CD4-positive, CD25-positive, alpha-beta regulatory T cell (primary cell): ENCODE results near the gene MGRN1. TPM values are rescaled to one million over a fixed set of nuclear protein-coding genes. Genes with fewer than 3 reads are reported as not detected.
A peak's percentile ranks its signal among the peaks of the same experiment; 100 is the strongest.

Experiments
- ATAC-seq, 2 donors: fragments of 150-1000 bp; cut with Tn5 transposase; one replicate each; pipeline ENCODE4 v1.10.0; 2021; ENCODE audit warnings: low read depth in 2 of 2, moderate number of reproducible peaks in 2 of 2, moderate library complexity in 1 of 2
- DNase-seq, 3 donors: peaks; one replicate each; pipeline versions ENCODE4 v3.0.0 to v3.0.0-alpha.2; 2012 to 2022; ENCODE audit warnings: mixed read lengths in 1 of 3
- H3K27ac ChIP-seq: one replicate; pipeline ENCODE4 v1.7.0; 2013; ENCODE audit warnings: mild to moderate bottlenecking, low read length; ENCODE audit not compliant: insufficient read depth, poor library complexity, severe bottlenecking
- H3K27me3 ChIP-seq: one replicate; pipeline ENCODE4 v1.7.0; 2013; ENCODE audit warnings: low read length; ENCODE audit not compliant: control insufficient read depth, insufficient read depth
- H3K36me3 ChIP-seq: one replicate; pipeline ENCODE4 v1.7.0; 2013; ENCODE audit warnings: mild to moderate bottlenecking, low read length, moderate library complexity; ENCODE audit not compliant: control insufficient read depth, insufficient read depth
- H3K4me1 ChIP-seq: 2 replicates; pipeline ENCODE4 v1.7.0; 2013; ENCODE audit warnings: mild to moderate bottlenecking, low read length; ENCODE audit not compliant: insufficient read depth, control insufficient read depth, poor library complexity, severe bottlenecking
- H3K4me3 ChIP-seq: one replicate; pipeline ENCODE4 v1.7.0; 2013; ENCODE audit warnings: low read depth, mild to moderate bottlenecking, low read length, moderate library complexity
- H3K9me3 ChIP-seq, 2 experiments: 1 replicate in 1 of 2; 2 replicates in 1 of 2; pipeline ENCODE4 v1.7.0; 2013; ENCODE audit warnings: low read length in 2 of 2, mild to moderate bottlenecking in 1 of 2, moderate library complexity in 1 of 2; ENCODE audit not compliant: control insufficient read depth in 2 of 2
- H3K27ac Mint-ChIP-seq, 3 donors: one replicate each; pipeline ENCODE4 v1.8.0; 2020 to 2022; ENCODE audit warnings: mild to moderate bottlenecking in 3 of 3, mixed read lengths in 3 of 3, moderate library complexity in 2 of 3
- H3K27me3 Mint-ChIP-seq: one replicate; pipeline ENCODE4 v1.8.0; 2022; ENCODE audit warnings: mild to moderate bottlenecking, mixed read lengths
- H3K36me3 Mint-ChIP-seq: one replicate; pipeline ENCODE4 v1.8.0; 2020; ENCODE audit warnings: mixed read lengths
- H3K4me1 Mint-ChIP-seq, 4 donors: one replicate each; pipeline ENCODE4 v1.8.0; 2020 to 2022; ENCODE audit warnings: mixed read lengths in 4 of 4, mild to moderate bottlenecking in 1 of 4
- H3K4me3 Mint-ChIP-seq, 4 donors: one replicate each; pipeline ENCODE4 v1.8.0; 2020 to 2022; ENCODE audit warnings: mild to moderate bottlenecking in 4 of 4, mixed read lengths in 4 of 4, moderate library complexity in 3 of 4
- H3K9me3 Mint-ChIP-seq, 7 donors: one replicate each; pipeline ENCODE4 v1.8.0; 2020 to 2022; ENCODE audit warnings: mixed read lengths in 7 of 7, mild to moderate bottlenecking in 3 of 7, moderate library complexity in 2 of 7
- polyA plus RNA-seq, 4 donors: library from polyadenylated mRNA; unstranded; fragments of 300-500 nt; fragmentation: Illumina TruSeq; gene quantifications; one replicate each; pipeline ENCODE4 v1.2.3, GENCODE V29; 2021
- total RNA-seq: library from RNA; stranded (reverse); gene quantifications from one replicate; pipeline ENCODE4 v1.2.3, GENCODE V29; 2022

The MGRN1 gene
- total and polyA plus RNA-seq, 5 donors from 2014 or later = 2.5 to 78.2 (median 4.7) TPM

GRCh38 chr16:4607841-4608703 lies 16.6 kb upstream of the MGRN1 start:
- Histone ChIP-seq H3K4me1 (peaks cover 14% of the 10 kb centered on the region), H3K9me3 (no peaks in the 10 kb centered on the region), H3K27me3 (no peaks in the 10 kb centered on the region), H3K27ac (no peak overlapping the region), H3K36me3 (peaks cover 10% of the 10 kb centered on the region), H3K4me3 (no peak overlapping the region)
- H3K4me3 Mint-ChIP-seq = peak overlapping the region in 2 of 4 donors; percentile 47 to 49
- H3K36me3 Mint-ChIP-seq = no peaks in the 10 kb centered on the region
- peak overlapping the region in 1 of 3 donors; percentile 38 for H3K27ac Mint-ChIP-seq
- no peak for DNase-seq
- no peak for ATAC-seq
- peaks cover 0 to 15% (median 0%) of the 10 kb centered on the region in 4 donors for H3K4me1 Mint-ChIP-seq
- H3K27me3 Mint-ChIP-seq = no peaks in the 10 kb centered on the region
- H3K9me3 Mint-ChIP-seq = no peaks in the 10 kb centered on the region

- H3K9me3 Mint-ChIP-seq = no peaks in the 10 kb centered on the region
- H3K27ac Mint-ChIP-seq = peak overlapping the region in 1 of 3 donors; percentile 38
- H3K27me3 ChIP-seq = no peaks in the 10 kb centered on the region
- ATAC-seq (no peak), DNase-seq (no peak)
- peaks cover 10% of the 10 kb centered on the region for H3K36me3 ChIP-seq
- peak overlapping the region in 1 of 4 donors; percentile 49 for H3K4me3 Mint-ChIP-seq
- no peaks in the 10 kb centered on the region for H3K36me3 Mint-ChIP-seq
- no peaks in the 10 kb centered on the region for H3K9me3 ChIP-seq
- no peak overlapping the region for H3K4me3 ChIP-seq
- peaks cover 0 to 19% (median 0%) of the 10 kb centered on the region in 4 donors for H3K4me1 Mint-ChIP-seq
- peaks cover 19% of the 10 kb centered on the region for H3K4me1 ChIP-seq
- H3K27me3 Mint-ChIP-seq = no peaks in the 10 kb centered on the region
- no peak overlapping the region for H3K27ac ChIP-seq
Observed at GRCh38 chr16:4608704-4608980, 16.0 kb upstream of the MGRN1 start.

- Histone ChIP-seq H3K27me3 (no peaks in the 10 kb centered on the region), H3K4me1 (peaks cover 23% of the 10 kb centered on the region), H3K9me3 (no peaks in the 10 kb centered on the region), H3K4me3 (no peak overlapping the region), H3K27ac (no peak overlapping the region), H3K36me3 (peaks cover 10% of the 10 kb centered on the region)
- no peaks in the 10 kb centered on the region for H3K27me3 Mint-ChIP-seq
- no peak overlapping the region for H3K4me3 Mint-ChIP-seq
- no peaks in the 10 kb centered on the region for H3K36me3 Mint-ChIP-seq
- ATAC-seq (no peak), DNase-seq (no peak)
- no peaks in the 10 kb centered on the region for H3K9me3 Mint-ChIP-seq
- H3K4me1 Mint-ChIP-seq = peaks cover 0 to 22% (median 0%) of the 10 kb centered on the region in 4 donors
- no peak overlapping the region for H3K27ac Mint-ChIP-seq
Observed at GRCh38 chr16:4609200-4610010, 15.2 kb upstream of the MGRN1 start.

- Mint-ChIP-seq H3K9me3 (no peaks in the 10 kb centered on the region), H3K4me1 (peaks cover 0 to 24% (median 0%) of the 10 kb centered on the region in 4 donors), H3K27ac (no peak overlapping the region), H3K36me3 (no peaks in the 10 kb centered on the region), H3K4me3 (no peak overlapping the region), H3K27me3 (no peaks in the 10 kb centered on the region)
- Histone ChIP-seq H3K4me3 (no peak overlapping the region), H3K36me3 (peaks cover 10% of the 10 kb centered on the region), H3K27me3 (no peaks in the 10 kb centered on the region), H3K4me1 (peaks cover 29% of the 10 kb centered on the region), H3K27ac (no peak overlapping the region), H3K9me3 (no peaks in the 10 kb centered on the region)
- DNase-seq = no peak
- ATAC-seq = no peak
Observed at GRCh38 chr16:4610011-4611005, 14.3 kb upstream of the MGRN1 start.

GRCh38 chr16:4611337-4612021 lies 13.1 kb upstream of the MGRN1 start:
- H3K4me3 Mint-ChIP-seq = peak overlapping the region; percentile 7 to 63 (median 48)

GRCh38 chr16:4612474-4612931 lies 12.1 kb upstream of the MGRN1 start:
- Mint-ChIP-seq H3K4me1 (peaks cover 0 to 41% (median 8%) of the 10 kb centered on the region in 4 donors), H3K4me3 (peak overlapping the region in 3 of 4 donors; percentile 32 to 88 (median 85)), H3K36me3 (no peaks in the 10 kb centered on the region), H3K9me3 (no peaks in the 10 kb centered on the region), H3K27ac (peak overlapping the region in 2 of 3 donors; percentile 52 to 63), H3K27me3 (no peaks in the 10 kb centered on the region)
- H3K36me3 ChIP-seq = peaks cover 10% of the 10 kb centered on the region
- no peaks in the 10 kb centered on the region for H3K9me3 ChIP-seq
- no peak overlapping the region for H3K4me3 ChIP-seq
- no peak for DNase-seq
- peaks cover 47% of the 10 kb centered on the region for H3K4me1 ChIP-seq
- ATAC-seq = no peak
- H3K27ac ChIP-seq = no peak overlapping the region
- no peaks in the 10 kb centered on the region for H3K27me3 ChIP-seq

More at GRCh38 chr16:4611337-4612021, 13.1 kb upstream of the MGRN1 start:
- Mint-ChIP-seq H3K27ac (peak overlapping the region in 2 of 3 donors; percentile 51 to 84), H3K27me3 (no peaks in the 10 kb centered on the region), H3K36me3 (no peaks in the 10 kb centered on the region), H3K4me1 (peaks cover 0 to 35% (median 5%) of the 10 kb centered on the region in 4 donors), H3K9me3 (no peaks in the 10 kb centered on the region)
- H3K27ac ChIP-seq = no peak overlapping the region
- peaks cover 10% of the 10 kb centered on the region for H3K36me3 ChIP-seq
- no peak overlapping the region for H3K4me3 ChIP-seq
- no peak for ATAC-seq
- peaks cover 37% of the 10 kb centered on the region for H3K4me1 ChIP-seq
- no peaks in the 10 kb centered on the region for H3K27me3 ChIP-seq
- H3K9me3 ChIP-seq = no peaks in the 10 kb centered on the region
- DNase-seq = no peak
